HCT116 (cell line): ENCODE results near the gene ECM1. TPM values are rescaled to one million over a fixed set of nuclear protein-coding genes. Genes with fewer than 3 reads are reported as not detected.

Experiments used
- ATAC-seq: fragments of 200-7000 bp; cut with Tn5 transposase; 2 replicates; pipeline ENCODE4 v1.9.1; 2020; ENCODE audit warnings: mild to moderate bottlenecking, moderate library complexity
- BruUV-seq: library from RNA; stranded (reverse); fragments of 400-500 nt; replicated peaks from 2 replicates; lab custom pipeline; 2021; lab: Mats Ljungman, UMichigan
- CTCF ChIA-PET: fragments of 300-600 bp; sonication (Branson Sonifier 250); formaldehyde crosslinking; loops from one replicate; lab custom pipeline; 2021; ENCODE audit warnings: antibody characterized with exemption; lab: Charles Lee
- POLR2A ChIA-PET: fragments of 300-600, 350-600 bp; sonication (Branson Sonifier 250); formaldehyde crosslinking; loops from one replicate; lab custom pipeline; 2021; ENCODE audit warnings: antibody characterized with exemption; lab: Charles Lee
- RAD21 ChIA-PET, 2 experiments: fragments of 300-600 bp; sonication (Branson Sonifier 250); formaldehyde crosslinking; loops; one replicate each; lab custom pipeline; 2023; ENCODE audit warnings: low total read pairs in 2 of 2; ENCODE audit not compliant: uncharacterized antibody in 2 of 2, unreplicated experiment in 2 of 2, low non-redundant PET in 1 of 2; lab: Charles Lee
- DNase-seq: peaks from one replicate; pipeline ENCODE4 v3.0.0-alpha.2; 2010; ENCODE audit warnings: low read depth, low spot score
- H2AFZ ChIP-seq: fragments of 200-600 bp; shearing (Covaris generic), sonication (generic); 2 replicates; pipeline ENCODE4 v1.6.1; 2017; ENCODE audit warnings: low read depth, mixed run types, mixed read lengths, antibody characterized with exemption, low read length; ENCODE audit not compliant: poor library complexity, severe bottlenecking
- H3K27ac ChIP-seq: 2 replicates; pipeline ENCODE4 v1.5.1; 2012; ENCODE audit warnings: low read depth, low read length
- H3K27me3 ChIP-seq: fragments of 200-600 bp; sonication (generic); 2 replicates; pipeline ENCODE4 v1.6.1; 2016; ENCODE audit warnings: mixed run types, low read length, mixed read lengths; ENCODE audit not compliant: insufficient read depth
- H3K36me3 ChIP-seq, 2 experiments: fragments of 200-500 bp in 1 of 2; fragments of 200-600 bp in 1 of 2; sonication (Bioruptor generic) in 1 of 2; sonication (generic) in 1 of 2; 2 replicates each; pipeline versions ENCODE4 v1.5.1 to v1.6.1; 2014 to 2016; ENCODE audit warnings: low read length in 2 of 2, inconsistent platforms in 1 of 2, mixed read lengths in 1 of 2, mixed run types in 1 of 2; ENCODE audit not compliant: insufficient read depth in 2 of 2, control insufficient read depth in 1 of 2
- H3K4me1 ChIP-seq, 2 experiments: fragments of 200-600 bp in 1 of 2; sonication (generic) in 1 of 2; 2 replicates each; pipeline versions ENCODE4 v1.5.1 to v1.6.1; 2012 to 2017; ENCODE audit warnings: low read length in 2 of 2, inconsistent platforms in 1 of 2, mild to moderate bottlenecking in 1 of 2, mixed read lengths in 1 of 2, mixed run types in 1 of 2, moderate library complexity in 1 of 2; ENCODE audit not compliant: insufficient read depth in 2 of 2, control insufficient read depth in 1 of 2
- H3K4me2 ChIP-seq: fragments of 200-600 bp; sonication (generic); 2 replicates; pipeline ENCODE4 v1.6.1; 2017; ENCODE audit warnings: mixed run types, low read length, mixed read lengths
- H3K4me3 ChIP-seq, 2 experiments: fragments of 200-600 bp in 1 of 2; sonication (generic) in 1 of 2; replicated peaks in 1 of 2; 2 replicates each; pipeline ENCODE4 v1.5.1; 2011 to 2016; ENCODE audit warnings: low read length in 2 of 2, control low read depth in 1 of 2, low read depth in 1 of 2, mild to moderate bottlenecking in 1 of 2, mixed read lengths in 1 of 2, mixed run types in 1 of 2
- H3K79me2 ChIP-seq: fragments of 200-600 bp; sonication (generic); 2 replicates; pipeline ENCODE4 v1.6.1; 2017; ENCODE audit warnings: mild to moderate bottlenecking, mixed run types, low read length, moderate library complexity, mixed read lengths; ENCODE audit not compliant: insufficient read depth
- H3K9ac ChIP-seq: fragments of 200-600 bp; sonication (generic); 2 replicates; pipeline ENCODE4 v1.6.1; 2016; ENCODE audit warnings: low read length, mixed read lengths
- H3K9me2 ChIP-seq: fragments of 200-600 bp; sonication (generic), shearing (Covaris generic); 2 replicates; pipeline ENCODE4 v1.6.1; 2017; ENCODE audit warnings: mixed run types, mild to moderate bottlenecking, moderate library complexity; ENCODE audit not compliant: insufficient read depth
- H3K9me3 ChIP-seq, 2 experiments: fragments of 200-500 bp in 1 of 2; fragments of 200-600 bp in 1 of 2; sonication (Bioruptor generic) in 1 of 2; sonication (generic) in 1 of 2; 2 replicates each; pipeline ENCODE4 v1.6.1; 2014 to 2017; ENCODE audit warnings: low read length in 2 of 2, mixed read lengths in 2 of 2, inconsistent platforms in 1 of 2, low read depth in 1 of 2, mild to moderate bottlenecking in 1 of 2, mixed run types in 1 of 2, moderate library complexity in 1 of 2; ENCODE audit not compliant: control insufficient read depth in 1 of 2, insufficient read depth in 1 of 2
- H4K20me1 ChIP-seq: fragments of 200-600 bp; sonication (generic), shearing (Covaris generic); 2 replicates; pipeline ENCODE4 v1.6.1; 2017; ENCODE audit warnings: mixed run types, mild to moderate bottlenecking, moderate library complexity; ENCODE audit not compliant: insufficient read depth
- EZH2 ChIP-seq: fragments of 200-600 bp; sonication (generic); IDR thresholded peaks from 2 replicates; pipeline ENCODE4 v1.6.1; 2017; ENCODE audit warnings: antibody characterized with exemption, mixed run types
- EZH2phosphoT487 ChIP-seq: fragments of 200-600 bp; IDR thresholded peaks from 2 replicates; pipeline ENCODE4 v1.6.1; 2018; ENCODE audit warnings: antibody characterized with exemption, borderline replicate concordance
- FOSL1 ChIP-seq: IDR thresholded peaks from 2 replicates; pipeline ENCODE4 v1.6.1; 2012; ENCODE audit warnings: low read depth
- JUND ChIP-seq: IDR thresholded peaks from 2 replicates; pipeline ENCODE4 v1.6.1; 2012
- POLR2A ChIP-seq: IDR thresholded peaks from 2 replicates; pipeline ENCODE4 v1.7.0; 2011; ENCODE audit warnings: borderline replicate concordance; ENCODE audit not compliant: insufficient read depth, insufficient read length; ENCODE audit errors: extremely low read depth
- RAD21 ChIP-seq: IDR thresholded peaks from 2 replicates; pipeline ENCODE4 v1.6.1; 2012; ENCODE audit warnings: low read depth, mild to moderate bottlenecking
- SIN3A ChIP-seq: IDR thresholded peaks from 2 replicates; pipeline ENCODE4 v1.6.1; 2012; ENCODE audit warnings: low read depth
- SP1 ChIP-seq: IDR thresholded peaks from 2 replicates; pipeline ENCODE4 v1.6.1; 2012; ENCODE audit warnings: low read depth
- SRF ChIP-seq: IDR thresholded peaks from 2 replicates; pipeline ENCODE4 v1.6.1; 2012; ENCODE audit warnings: low read depth
- YY1 ChIP-seq: IDR thresholded peaks from 2 replicates; pipeline ENCODE4 v1.6.1; 2011; ENCODE audit warnings: low read length, low read depth, moderate library complexity, mild to moderate bottlenecking; ENCODE audit not compliant: insufficient replicate concordance; ENCODE audit errors: extremely low read depth
- ZNF274 ChIP-seq: fragments of 200-500 bp; sonication (Bioruptor generic); IDR thresholded peaks from 2 replicates; pipeline ENCODE4 v1.6.1; 2014; ENCODE audit warnings: mild to moderate bottlenecking, low read depth, low read length, inconsistent platforms
- intact Hi-C: fragments of 100-400 bp; cut with micrococcal nuclease; formaldehyde crosslinking; loops from 2 replicates; pipeline ENCODE4 v1.10.0; 2022
- total RNA-seq: library from RNA; stranded (reverse); gene quantifications from one replicate; pipeline ENCODE4 v1.2.1, GENCODE V29; 2021; ENCODE audit not compliant: unreplicated experiment
- TF ChIP-seq, protein P1 (sequence below), 3 experiments: fragments of 200-600 bp in 1 of 3; sonication (generic) in 1 of 3; IDR thresholded peaks in 2 of 3; conservative IDR thresholded peaks in 1 of 3; 2 replicates each; pipeline ENCODE4 v1.5.1; 2012 to 2017; ENCODE audit warnings: low read depth in 2 of 3, low read length in 2 of 3, antibody characterized with exemption in 1 of 3, borderline replicate concordance in 1 of 3, control low read depth in 1 of 3, mild to moderate bottlenecking in 1 of 3, mixed read lengths in 1 of 3, mixed run types in 1 of 3, moderate library complexity in 1 of 3; ENCODE audit not compliant: insufficient read depth in 1 of 3
- TF ChIP-seq, protein P2 (sequence below): IDR thresholded peaks from 2 replicates; pipeline ENCODE4 v1.6.1; 2012
- TF ChIP-seq, protein P3 (sequence below): IDR thresholded peaks from 2 replicates; pipeline ENCODE4 v1.6.1; 2011; ENCODE audit warnings: mild to moderate bottlenecking, low read length, moderate library complexity; ENCODE audit not compliant: insufficient replicate concordance; ENCODE audit errors: extremely low read depth
- TF ChIP-seq, protein P4 (sequence below): IDR thresholded peaks from 2 replicates; pipeline ENCODE4 v1.6.1; 2012

The ECM1 gene
- total RNA-seq, 1 experiment from 2014 or later, result 2.0 TPM

DNA sequence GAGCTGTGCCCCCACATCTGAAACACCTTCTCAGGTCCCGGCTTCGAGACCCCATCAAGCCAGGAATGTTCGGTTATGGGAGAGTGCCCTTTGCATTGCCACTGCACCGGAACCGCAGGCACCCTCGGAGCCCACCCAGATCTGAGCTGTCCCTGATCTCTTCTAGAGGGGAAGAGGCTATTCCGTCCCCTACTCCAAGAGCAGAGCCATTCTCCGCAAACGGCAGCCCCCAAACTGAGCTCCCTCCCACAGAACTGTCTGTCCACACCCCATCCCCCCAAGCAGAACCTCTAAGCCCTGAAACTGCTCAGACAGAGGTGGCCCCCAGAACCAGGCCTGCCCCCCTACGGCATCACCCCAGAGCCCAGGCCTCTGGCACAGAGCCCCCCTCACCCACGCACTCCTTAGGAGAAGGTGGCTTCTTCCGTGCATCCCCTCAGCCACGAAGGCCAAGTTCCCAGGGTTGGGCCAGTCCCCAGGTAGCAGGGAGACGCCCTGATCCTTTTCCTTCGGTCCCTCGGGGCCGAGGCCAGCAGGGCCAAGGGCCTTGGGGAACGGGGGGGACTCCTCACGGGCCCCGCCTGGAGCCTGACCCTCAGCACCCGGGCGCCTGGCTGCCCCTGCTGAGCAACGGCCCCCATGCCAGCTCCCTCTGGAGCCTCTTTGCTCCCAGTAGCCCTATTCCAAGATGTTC, 45.6 kb downstream of the ECM1 start:
- H3K4me1 ChIP-seq, result peaks cover 8 to 20% of the 10 kb centered on the region in 2 experiments; a peak in 3 of 4 replicates
- H2AFZ ChIP-seq, result no peak overlapping the region
- no peaks in the 10 kb centered on the region for H3K9me3 ChIP-seq
- no peaks in the 10 kb centered on the region for H3K79me2 ChIP-seq
- ChIA-PET POLR2A (no interaction called here), CTCF (no interaction called here), RAD21 (no interaction called here)
- H3K36me3 ChIP-seq, result no peaks in the 10 kb centered on the region
- H3K27ac ChIP-seq, result no peak overlapping the region
- no peaks in the 10 kb centered on the region for H3K27me3 ChIP-seq
- ATAC-seq (no peak), DNase-seq (no peak)
- intact Hi-C loops, result no loop called here
- no peak overlapping the region for H3K4me3 ChIP-seq
- no peaks in the 10 kb centered on the region for H3K9me2 ChIP-seq
- TF ChIP-seq, protein P1, sequence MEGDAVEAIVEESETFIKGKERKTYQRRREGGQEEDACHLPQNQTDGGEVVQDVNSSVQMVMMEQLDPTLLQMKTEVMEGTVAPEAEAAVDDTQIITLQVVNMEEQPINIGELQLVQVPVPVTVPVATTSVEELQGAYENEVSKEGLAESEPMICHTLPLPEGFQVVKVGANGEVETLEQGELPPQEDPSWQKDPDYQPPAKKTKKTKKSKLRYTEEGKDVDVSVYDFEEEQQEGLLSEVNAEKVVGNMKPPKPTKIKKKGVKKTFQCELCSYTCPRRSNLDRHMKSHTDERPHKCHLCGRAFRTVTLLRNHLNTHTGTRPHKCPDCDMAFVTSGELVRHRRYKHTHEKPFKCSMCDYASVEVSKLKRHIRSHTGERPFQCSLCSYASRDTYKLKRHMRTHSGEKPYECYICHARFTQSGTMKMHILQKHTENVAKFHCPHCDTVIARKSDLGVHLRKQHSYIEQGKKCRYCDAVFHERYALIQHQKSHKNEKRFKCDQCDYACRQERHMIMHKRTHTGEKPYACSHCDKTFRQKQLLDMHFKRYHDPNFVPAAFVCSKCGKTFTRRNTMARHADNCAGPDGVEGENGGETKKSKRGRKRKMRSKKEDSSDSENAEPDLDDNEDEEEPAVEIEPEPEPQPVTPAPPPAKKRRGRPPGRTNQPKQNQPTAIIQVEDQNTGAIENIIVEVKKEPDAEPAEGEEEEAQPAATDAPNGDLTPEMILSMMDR (IDR thresholded peaks at IDR 0.05 in 2 of 3, conservative IDR thresholded peaks at IDR 0.05 in 1 of 3; ENCODE audit: borderline replicate concordance in 1 of 3, insufficient read depth in 1 of 3, low read depth in 2 of 3, low read length in 2 of 3), result no peak
- TF ChIP-seq SP1, result no peak
- TF ChIP-seq FOSL1, result no peak
- no peak for TF ChIP-seq RAD21
- no peak overlapping the region for H3K9ac ChIP-seq
- BruUV-seq, result no TSS peak
- no peak overlapping the region for H3K4me2 ChIP-seq
- H4K20me1 ChIP-seq, result no peaks in the 10 kb centered on the region

DNA sequence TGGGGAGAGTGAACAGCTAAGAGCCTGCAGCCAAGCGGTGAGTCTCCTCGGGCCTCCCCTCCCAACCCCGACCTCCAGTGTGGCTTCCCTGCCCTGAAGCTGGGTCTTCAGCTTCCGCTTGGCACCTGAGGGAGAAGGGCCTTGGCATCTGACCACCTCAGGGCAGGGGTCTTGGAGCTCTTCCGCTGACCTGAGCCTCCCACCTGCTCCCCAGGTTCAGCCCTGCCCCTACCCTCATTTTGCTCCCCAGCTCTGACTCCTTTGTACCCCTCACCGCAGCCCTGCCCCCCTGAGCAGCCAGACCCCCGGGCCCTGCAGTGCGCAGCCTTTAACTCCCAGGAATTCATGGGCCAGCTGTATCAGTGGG, 46.2 kb downstream of the ECM1 start:
- Histone ChIP-seq H3K9me2 (no peaks in the 10 kb centered on the region), H3K4me3 (no peak overlapping the region), H3K27me3 (no peaks in the 10 kb centered on the region), H3K27ac (no peak overlapping the region), H3K4me2 (no peak overlapping the region), H3K9ac (no peak overlapping the region), H3K79me2 (no peaks in the 10 kb centered on the region; the same call in 1 of the 2 replicates), H3K36me3 (no peaks in the 10 kb centered on the region), H4K20me1 (no peaks in the 10 kb centered on the region), H3K9me3 (no peaks in the 10 kb centered on the region), H3K4me1 (peaks cover 8 to 16% of the 10 kb centered on the region in 2 experiments; a peak in 3 of 4 replicates), H2AFZ (no peak overlapping the region)
- POLR2A ChIA-PET, result no interaction called here
- intact Hi-C loops, result no loop called here
- no peak for DNase-seq
- ATAC-seq, result no peak
- RAD21 ChIA-PET, result no interaction called here
- CTCF ChIA-PET, result no interaction called here
- BruUV-seq, result no TSS peak
- TF ChIP-seq ZNF274 (no peak), SRF (no peak), RAD21 (no peak), POLR2A (no peak), EZH2 (no peak), JUND (no peak), EZH2phosphoT487 (no peak), FOSL1 (no peak), SIN3A (no peak), YY1 (no peak)
- TF ChIP-seq, protein P2, sequence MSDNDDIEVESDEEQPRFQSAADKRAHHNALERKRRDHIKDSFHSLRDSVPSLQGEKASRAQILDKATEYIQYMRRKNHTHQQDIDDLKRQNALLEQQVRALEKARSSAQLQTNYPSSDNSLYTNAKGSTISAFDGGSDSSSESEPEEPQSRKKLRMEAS, result no peak
- TF ChIP-seq, protein P3, sequence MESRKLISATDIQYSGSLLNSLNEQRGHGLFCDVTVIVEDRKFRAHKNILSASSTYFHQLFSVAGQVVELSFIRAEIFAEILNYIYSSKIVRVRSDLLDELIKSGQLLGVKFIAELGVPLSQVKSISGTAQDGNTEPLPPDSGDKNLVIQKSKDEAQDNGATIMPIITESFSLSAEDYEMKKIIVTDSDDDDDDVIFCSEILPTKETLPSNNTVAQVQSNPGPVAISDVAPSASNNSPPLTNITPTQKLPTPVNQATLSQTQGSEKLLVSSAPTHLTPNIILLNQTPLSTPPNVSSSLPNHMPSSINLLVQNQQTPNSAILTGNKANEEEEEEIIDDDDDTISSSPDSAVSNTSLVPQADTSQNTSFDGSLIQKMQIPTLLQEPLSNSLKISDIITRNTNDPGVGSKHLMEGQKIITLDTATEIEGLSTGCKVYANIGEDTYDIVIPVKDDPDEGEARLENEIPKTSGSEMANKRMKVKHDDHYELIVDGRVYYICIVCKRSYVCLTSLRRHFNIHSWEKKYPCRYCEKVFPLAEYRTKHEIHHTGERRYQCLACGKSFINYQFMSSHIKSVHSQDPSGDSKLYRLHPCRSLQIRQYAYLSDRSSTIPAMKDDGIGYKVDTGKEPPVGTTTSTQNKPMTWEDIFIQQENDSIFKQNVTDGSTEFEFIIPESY, result no peak
- TF ChIP-seq, protein P4, sequence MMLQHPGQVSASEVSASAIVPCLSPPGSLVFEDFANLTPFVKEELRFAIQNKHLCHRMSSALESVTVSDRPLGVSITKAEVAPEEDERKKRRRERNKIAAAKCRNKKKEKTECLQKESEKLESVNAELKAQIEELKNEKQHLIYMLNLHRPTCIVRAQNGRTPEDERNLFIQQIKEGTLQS, result no peak
